ENCODE results near the gene RNF145. TPM values are rescaled to one million over a fixed set of nuclear protein-coding genes. Genes with fewer than 3 reads are reported as not detected.

Gene RNF145
- total and polyA plus RNA-seq, 4 donors: 70.0 to 240 (median 177) TPM

- no peak for ATAC-seq (ENCODE audit: insufficient read depth, low FRiP score)
- no peaks in the 10 kb centered on the region for H3K9me3 ChIP-seq (ENCODE audit: control insufficient read depth in 4 of 4, insufficient read depth in 3 of 4, low read length in 3 of 4)
Measured at GRCh38 chr5:159152876-159153275, 56.5 kb downstream of the RNF145 start.

GRCh38 chr5:159149085-159149484 lies 60.3 kb downstream of the RNF145 start:
- Histone ChIP-seq H3K36me3 (ENCODE audit: control insufficient read depth in 4 of 4, insufficient read depth in 4 of 4, low read length in 4 of 4) (peaks cover 0 to 6% (median under 1%) of the 10 kb centered on the region in 4 donors), H3K4me1 (ENCODE audit: control insufficient read depth in 5 of 5, insufficient read depth in 5 of 5, low read length in 5 of 5) (no peaks in the 10 kb centered on the region), H3K9me3 (ENCODE audit: control insufficient read depth in 4 of 4, insufficient read depth in 3 of 4, low read length in 3 of 4) (no peaks in the 10 kb centered on the region), H3K27me3 (ENCODE audit: control insufficient read depth in 3 of 3, insufficient read depth in 3 of 3, low read length in 2 of 3) (no peaks in the 10 kb centered on the region), H3K27ac (ENCODE audit: low read depth in 1 of 2, low read length in 1 of 2) (no peak overlapping the region), H3K9ac (ENCODE audit: insufficient read depth in 1 of 2, low read length in 2 of 2) (no peak overlapping the region), H3K4me3 (no peak overlapping the region)
- DNase-seq (no peak), ATAC-seq (ENCODE audit: insufficient read depth, low FRiP score) (no peak)
- WGBS, 2 donors: 87 to 93% methylated on average over 7 of the region's 7 CpGs
- no peak for TF ChIP-seq CTCF (IDR thresholded peaks at IDR 0.05; ENCODE audit: control extremely low read depth, extremely low read depth)

More at GRCh38 chr5:159152876-159153275, 56.5 kb downstream of the RNF145 start:
- Histone ChIP-seq H3K36me3 (ENCODE audit: control insufficient read depth in 4 of 4, insufficient read depth in 4 of 4, low read length in 4 of 4) (peaks cover 2 to 14% (median 7%) of the 10 kb centered on the region in 4 donors), H3K9ac (ENCODE audit: insufficient read depth in 1 of 2, low read length in 2 of 2) (no peak overlapping the region), H3K27me3 (ENCODE audit: control insufficient read depth in 3 of 3, insufficient read depth in 3 of 3, low read length in 2 of 3) (no peaks in the 10 kb centered on the region), H3K27ac (ENCODE audit: low read depth in 1 of 2, low read length in 1 of 2) (no peak overlapping the region), H3K4me3 (no peak overlapping the region), H3K4me1 (ENCODE audit: control insufficient read depth in 5 of 5, insufficient read depth in 5 of 5, low read length in 5 of 5) (no peaks in the 10 kb centered on the region)
- WGBS, 2 donors: 74 to 81% methylated on average over 2 of the region's 2 CpGs
- DNase-seq: no peak
- TF ChIP-seq CTCF (IDR thresholded peaks at IDR 0.05; ENCODE audit: control extremely low read depth, extremely low read depth): no peak

GRCh38 chr5:159147976-159148375 lies 61.4 kb downstream of the RNF145 start:
- 66 to 80% methylated on average over 1 of the region's 1 CpG for WGBS, 2 donors

More at GRCh38 chr5:159147976-159148375, 61.4 kb downstream of the RNF145 start:
- no peak for DNase-seq
- no peak overlapping the region for H3K9ac ChIP-seq (ENCODE audit: insufficient read depth in 1 of 2, low read length in 2 of 2)
- no peaks in the 10 kb centered on the region for H3K27me3 ChIP-seq (ENCODE audit: control insufficient read depth in 3 of 3, insufficient read depth in 3 of 3, low read length in 2 of 3)
- no peak overlapping the region for H3K4me3 ChIP-seq
- H3K36me3 ChIP-seq (ENCODE audit: control insufficient read depth in 4 of 4, insufficient read depth in 4 of 4, low read length in 4 of 4): no peaks in the 10 kb centered on the region
- H3K9me3 ChIP-seq (ENCODE audit: control insufficient read depth in 4 of 4, insufficient read depth in 3 of 4, low read length in 3 of 4): no peaks in the 10 kb centered on the region
- TF ChIP-seq CTCF (IDR thresholded peaks at IDR 0.05; ENCODE audit: control extremely low read depth, extremely low read depth): no peak
- H3K27ac ChIP-seq (ENCODE audit: low read depth in 1 of 2, low read length in 1 of 2): no peak overlapping the region
- no peak for ATAC-seq (ENCODE audit: insufficient read depth, low FRiP score)
- no peaks in the 10 kb centered on the region for H3K4me1 ChIP-seq (ENCODE audit: control insufficient read depth in 5 of 5, insufficient read depth in 5 of 5, low read length in 5 of 5)
